Esophagus (tissue), 2 donors: ENCODE measurements around the gene ZNF714. TPM values are rescaled to one million over a fixed set of nuclear protein-coding genes. Genes with fewer than 3 reads are reported as not detected.

Experiments used
- H3K27ac ChIP-seq, 2 donors: one replicate each; pipeline ENCODE4 v1.5.1; 2013; ENCODE audit warnings: low read depth in 2 of 2, mild to moderate bottlenecking in 2 of 2, inconsistent platforms in 1 of 2, low read length in 1 of 2, moderate library complexity in 1 of 2
- H3K27me3 ChIP-seq, 2 donors: one replicate each; pipeline ENCODE4 v1.6.1; 2013; ENCODE audit warnings: low read length in 2 of 2, control low read depth in 1 of 2, mild to moderate bottlenecking in 1 of 2; ENCODE audit not compliant: insufficient read depth in 2 of 2, control insufficient read depth in 1 of 2
- H3K36me3 ChIP-seq, 2 donors: one replicate each; pipeline ENCODE4 v1.6.1; 2013; ENCODE audit warnings: low read length in 1 of 2; ENCODE audit not compliant: control insufficient read depth in 2 of 2, insufficient read depth in 2 of 2
- H3K4me1 ChIP-seq, 2 donors: one replicate each; pipeline ENCODE4 v1.6.1; 2013; ENCODE audit warnings: low read length in 1 of 2; ENCODE audit not compliant: control insufficient read depth in 2 of 2, insufficient read depth in 2 of 2
- H3K4me3 ChIP-seq, 2 donors: one replicate each; pipeline ENCODE4 v1.5.1; 2013; ENCODE audit warnings: low read length in 2 of 2, mild to moderate bottlenecking in 2 of 2, low read depth in 1 of 2, moderate library complexity in 1 of 2
- H3K9me3 ChIP-seq, 2 donors: one replicate each; pipeline ENCODE4 v1.6.1; 2013; ENCODE audit warnings: mild to moderate bottlenecking in 2 of 2, low read depth in 1 of 2, low read length in 1 of 2, moderate library complexity in 1 of 2; ENCODE audit not compliant: control insufficient read depth in 2 of 2, insufficient read depth in 1 of 2
- WGBS, 2 donors: extraction: QIAGEN DNeasy Blood & Tissue Kit; methylation state at CpG; one replicate each; pipeline ENCODE4 v1.1.7; 2013; 5-methylcytosine and 5-hydroxymethylcytosine counted together
- polyA plus RNA-seq, 2 donors: library from polyadenylated mRNA; stranded (reverse); fragments of 200-250 nt; gene quantifications; one replicate each; pipeline ENCODE4 v1.2.3, GENCODE V29; 2013
- donor health status: healthy with polysubstance abuse.
- donor health status: Bipolar disorder and iron deficiency.

Gene ZNF714
- polyA plus RNA-seq, 2 donors = 3.4 to 5.1 TPM

DNA sequence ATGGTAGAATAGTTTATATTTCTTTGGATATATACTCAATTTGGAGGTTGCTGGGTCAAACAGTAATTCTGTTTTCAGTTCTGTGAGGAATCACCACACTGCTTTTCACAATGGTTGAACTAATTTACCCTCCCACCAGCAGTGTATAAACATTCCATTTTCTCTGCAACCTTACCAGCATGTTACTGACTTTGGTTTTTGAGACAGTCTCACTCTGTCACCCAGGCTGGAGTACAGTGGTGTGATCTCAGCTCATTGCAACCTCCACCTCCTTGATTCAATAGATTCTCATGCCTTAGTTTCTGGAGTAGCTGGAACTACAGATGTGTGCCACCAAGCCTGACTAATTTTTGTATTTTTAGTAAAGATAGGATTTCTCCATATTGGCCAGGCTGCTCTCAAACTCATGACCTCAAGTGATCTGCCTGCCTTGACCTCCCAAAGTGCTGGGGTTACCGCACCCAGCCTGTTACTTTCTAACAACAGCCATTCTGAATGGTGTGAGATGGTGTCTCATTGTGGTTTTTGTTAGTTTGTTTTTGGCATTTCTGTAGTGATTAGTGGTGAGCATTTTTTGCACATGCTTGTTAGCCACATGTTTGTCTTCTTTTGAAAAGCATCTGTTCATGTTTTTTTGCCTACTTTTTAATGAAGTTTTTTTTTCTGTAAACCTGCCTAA, 12.5 kb downstream of the ZNF714 start:
- no peaks in the 10 kb centered on the region for H3K9me3 ChIP-seq
- H3K4me1 ChIP-seq = no peaks in the 10 kb centered on the region
- no peaks in the 10 kb centered on the region for H3K36me3 ChIP-seq
- H3K27me3 ChIP-seq = no peaks in the 10 kb centered on the region
- no peak overlapping the region for H3K27ac ChIP-seq
- WGBS, 2 donors = 98 to 100% methylated on average over 1 of the region's 1 CpG
- H3K4me3 ChIP-seq = no peak overlapping the region

DNA sequence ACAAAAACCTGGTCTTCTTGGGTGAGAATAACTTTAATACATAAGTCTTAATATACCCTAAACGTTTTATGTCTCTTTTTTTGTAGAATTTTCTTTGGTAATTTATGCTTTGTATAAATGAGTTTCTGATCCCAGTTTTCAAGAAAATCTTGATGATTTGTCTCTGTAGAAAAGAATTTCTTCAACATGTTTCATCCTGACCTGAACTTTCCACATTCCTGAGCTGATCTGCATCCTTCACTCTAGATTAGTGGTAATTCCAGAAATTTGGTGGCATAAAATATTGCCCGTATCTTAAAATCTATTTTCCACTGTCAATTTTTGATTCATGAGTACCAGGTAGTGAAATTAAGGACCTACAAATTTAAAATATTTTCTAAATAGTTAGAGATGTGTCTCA, 16.3 kb downstream of the ZNF714 start:
- WGBS, 2 donors = 51 to 66% methylated on average over 2 of the region's 2 CpGs
- Histone ChIP-seq H3K27me3 (no peaks in the 10 kb centered on the region), H3K4me1 (no peaks in the 10 kb centered on the region), H3K9me3 (no peaks in the 10 kb centered on the region), H3K27ac (no peak overlapping the region), H3K36me3 (no peaks in the 10 kb centered on the region), H3K4me3 (no peak overlapping the region)

DNA sequence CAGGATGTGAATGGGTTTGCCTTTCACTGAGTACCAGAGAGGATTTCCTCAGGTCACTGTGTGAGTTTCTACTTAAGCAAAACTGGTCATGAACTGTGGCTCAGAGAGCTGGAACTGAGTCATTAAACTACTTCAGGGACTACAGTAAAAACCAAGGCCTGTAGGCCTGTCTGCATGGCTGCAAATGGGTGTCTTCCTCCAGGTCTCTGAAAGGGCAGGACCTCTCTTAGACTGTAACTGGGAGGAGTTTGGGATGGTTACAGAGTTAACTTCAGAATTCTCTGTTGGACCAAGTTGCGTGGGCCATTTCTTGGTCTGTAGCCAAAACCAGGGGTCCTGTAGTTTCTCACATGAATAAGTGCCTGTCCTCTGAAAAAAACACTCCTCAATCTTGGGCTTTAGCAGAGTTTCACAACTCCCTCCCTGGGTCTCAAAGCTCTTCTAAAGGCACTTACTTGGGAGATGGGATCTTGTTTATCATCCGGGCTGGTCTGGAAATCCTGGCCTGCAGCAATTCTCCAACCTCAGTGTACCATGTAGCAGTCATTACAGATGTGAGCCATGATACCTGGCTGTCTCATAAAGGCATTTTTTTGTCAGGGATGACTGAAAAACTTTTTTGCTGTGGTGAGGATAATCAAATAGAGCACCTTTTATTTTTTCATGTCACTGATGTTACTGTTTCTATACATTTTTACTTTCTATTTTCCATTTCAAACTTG, 19.7 kb downstream of the ZNF714 start:
- Histone ChIP-seq H3K36me3 (no peaks in the 10 kb centered on the region), H3K4me3 (no peak overlapping the region), H3K27ac (no peak overlapping the region), H3K9me3 (peaks cover 0 to 3% of the 10 kb centered on the region in 2 donors), H3K27me3 (no peaks in the 10 kb centered on the region), H3K4me1 (no peaks in the 10 kb centered on the region)
- 86 to 88% methylated on average over 2 of the region's 2 CpGs for WGBS, 2 donors

DNA sequence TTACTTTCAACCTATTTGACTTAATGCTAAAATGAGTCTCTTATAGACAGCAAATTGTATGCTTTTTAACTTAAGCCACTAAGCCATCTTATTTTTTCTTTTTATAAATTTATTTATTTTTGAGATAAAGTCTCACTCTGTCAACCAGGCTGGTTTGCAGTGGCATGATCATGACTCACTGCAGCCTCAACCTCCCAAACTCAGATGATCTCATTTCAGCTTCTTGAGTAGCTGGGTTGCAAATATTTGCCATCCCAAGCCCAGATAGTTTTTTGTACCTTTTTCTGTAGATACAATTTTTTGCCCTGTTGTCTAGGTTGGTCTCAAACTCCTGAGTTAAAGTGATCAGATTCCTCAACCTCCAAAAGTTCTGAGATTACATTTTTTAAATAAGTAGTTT, 27.1 kb downstream of the ZNF714 start:
- H3K36me3 ChIP-seq = peaks cover 0 to 2% of the 10 kb centered on the region in 2 donors
- H3K4me3 ChIP-seq = no peak overlapping the region
- no peaks in the 10 kb centered on the region for H3K4me1 ChIP-seq
- no peak overlapping the region for H3K27ac ChIP-seq
- peaks cover 2 to 3% of the 10 kb centered on the region in 2 donors for H3K9me3 ChIP-seq
- H3K27me3 ChIP-seq = no peaks in the 10 kb centered on the region

GRCh38 chr19:21110183-21110582, 28.2 kb downstream of the ZNF714 start:
- Histone ChIP-seq H3K36me3 (peaks cover 0 to 2% of the 10 kb centered on the region in 2 donors), H3K4me1 (no peaks in the 10 kb centered on the region), H3K27ac (no peak overlapping the region), H3K4me3 (no peak overlapping the region), H3K27me3 (no peaks in the 10 kb centered on the region), H3K9me3 (peaks cover 0 to 2% of the 10 kb centered on the region in 2 donors)
- 73 to 85% methylated on average over 1 of the region's 1 CpG for WGBS, 2 donors

DNA sequence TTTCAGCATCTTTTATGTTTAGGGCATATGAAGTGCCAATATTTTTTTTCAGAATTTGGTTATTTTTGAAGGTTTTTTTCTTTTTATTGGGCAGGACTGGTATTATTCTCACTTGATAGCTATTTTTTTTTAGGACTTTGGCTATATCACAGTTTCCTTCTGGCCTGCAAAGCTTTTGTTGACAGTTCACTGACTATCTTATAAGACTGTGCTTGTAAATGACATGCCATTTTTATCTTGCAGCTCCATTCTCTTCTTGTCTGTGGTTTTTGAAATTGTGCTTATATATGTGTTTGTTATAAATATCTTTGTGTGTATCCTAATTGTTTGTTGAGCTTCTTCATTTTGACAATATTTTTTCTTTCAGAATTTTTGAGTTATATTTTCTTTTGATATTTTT, 33.4 kb downstream of the ZNF714 start:
- H3K4me3 ChIP-seq = no peak overlapping the region
- no peaks in the 10 kb centered on the region for H3K36me3 ChIP-seq
- H3K27ac ChIP-seq = no peak overlapping the region
- H3K9me3 ChIP-seq = peaks cover 0 to 2% of the 10 kb centered on the region in 2 donors
- no peaks in the 10 kb centered on the region for H3K27me3 ChIP-seq
- no peaks in the 10 kb centered on the region for H3K4me1 ChIP-seq

- Histone ChIP-seq H3K9me3 (peaks cover 0 to 2% of the 10 kb centered on the region in 2 donors), H3K27ac (no peak overlapping the region), H3K4me1 (no peaks in the 10 kb centered on the region), H3K36me3 (no peaks in the 10 kb centered on the region), H3K27me3 (no peaks in the 10 kb centered on the region), H3K4me3 (no peak overlapping the region)
- WGBS, 2 donors = 92 to 95% methylated on average over 2 of the region's 2 CpGs
Observed at GRCh38 chr19:21117041-21117907, 35.3 kb downstream of the ZNF714 start.

DNA sequence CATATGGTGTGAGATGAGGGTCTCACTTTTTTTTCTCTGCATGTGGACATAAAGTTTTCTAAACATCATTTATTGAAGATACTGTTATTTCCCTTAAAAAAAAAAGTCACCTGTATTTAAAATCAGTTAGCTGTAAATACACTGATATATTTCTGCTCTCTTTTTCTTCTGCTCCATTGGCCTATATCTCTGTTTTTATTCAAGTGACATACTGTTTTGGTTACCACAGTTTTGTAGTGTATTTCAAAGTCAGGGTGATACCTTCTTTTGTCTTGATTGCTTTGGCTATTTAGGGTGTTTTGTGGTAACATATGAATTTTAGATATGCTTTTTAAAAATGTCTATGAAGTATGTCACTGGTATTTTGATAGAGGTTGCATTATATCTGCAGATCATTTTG, 44.1 kb downstream of the ZNF714 start:
- no peaks in the 10 kb centered on the region for H3K27me3 ChIP-seq
- no peaks in the 10 kb centered on the region for H3K9me3 ChIP-seq
- H3K27ac ChIP-seq = no peak overlapping the region
- H3K4me3 ChIP-seq = no peak overlapping the region
- no peaks in the 10 kb centered on the region for H3K4me1 ChIP-seq
- H3K36me3 ChIP-seq = no peaks in the 10 kb centered on the region

GRCh38 chr19:21127001-21127400, 45.0 kb downstream of the ZNF714 start:
- no peaks in the 10 kb centered on the region for H3K27me3 ChIP-seq
- H3K4me3 ChIP-seq = no peak overlapping the region
- H3K27ac ChIP-seq = no peak overlapping the region
- no peaks in the 10 kb centered on the region for H3K36me3 ChIP-seq
- WGBS, 2 donors = 43 to 63% methylated on average over 2 of the region's 2 CpGs
- H3K4me1 ChIP-seq = no peaks in the 10 kb centered on the region
- H3K9me3 ChIP-seq = no peaks in the 10 kb centered on the region
